ENCODE measurements around the gene MAST2.

Gene MAST2

GRCh38 chr1:45886229-45886628, 82.8 kb downstream of the MAST2 start:
- no peak for DNase-seq (ENCODE audit: low read depth)
- TF ChIP-seq, protein P1, sequence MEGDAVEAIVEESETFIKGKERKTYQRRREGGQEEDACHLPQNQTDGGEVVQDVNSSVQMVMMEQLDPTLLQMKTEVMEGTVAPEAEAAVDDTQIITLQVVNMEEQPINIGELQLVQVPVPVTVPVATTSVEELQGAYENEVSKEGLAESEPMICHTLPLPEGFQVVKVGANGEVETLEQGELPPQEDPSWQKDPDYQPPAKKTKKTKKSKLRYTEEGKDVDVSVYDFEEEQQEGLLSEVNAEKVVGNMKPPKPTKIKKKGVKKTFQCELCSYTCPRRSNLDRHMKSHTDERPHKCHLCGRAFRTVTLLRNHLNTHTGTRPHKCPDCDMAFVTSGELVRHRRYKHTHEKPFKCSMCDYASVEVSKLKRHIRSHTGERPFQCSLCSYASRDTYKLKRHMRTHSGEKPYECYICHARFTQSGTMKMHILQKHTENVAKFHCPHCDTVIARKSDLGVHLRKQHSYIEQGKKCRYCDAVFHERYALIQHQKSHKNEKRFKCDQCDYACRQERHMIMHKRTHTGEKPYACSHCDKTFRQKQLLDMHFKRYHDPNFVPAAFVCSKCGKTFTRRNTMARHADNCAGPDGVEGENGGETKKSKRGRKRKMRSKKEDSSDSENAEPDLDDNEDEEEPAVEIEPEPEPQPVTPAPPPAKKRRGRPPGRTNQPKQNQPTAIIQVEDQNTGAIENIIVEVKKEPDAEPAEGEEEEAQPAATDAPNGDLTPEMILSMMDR (IDR thresholded peaks at IDR 0.05; ENCODE audit: low read depth, low read length, missing control alignments): no peak
- in situ Hi-C loops (cut with HindIII; ENCODE audit: low sequenced_read_pairs): no loop called here

DNA sequence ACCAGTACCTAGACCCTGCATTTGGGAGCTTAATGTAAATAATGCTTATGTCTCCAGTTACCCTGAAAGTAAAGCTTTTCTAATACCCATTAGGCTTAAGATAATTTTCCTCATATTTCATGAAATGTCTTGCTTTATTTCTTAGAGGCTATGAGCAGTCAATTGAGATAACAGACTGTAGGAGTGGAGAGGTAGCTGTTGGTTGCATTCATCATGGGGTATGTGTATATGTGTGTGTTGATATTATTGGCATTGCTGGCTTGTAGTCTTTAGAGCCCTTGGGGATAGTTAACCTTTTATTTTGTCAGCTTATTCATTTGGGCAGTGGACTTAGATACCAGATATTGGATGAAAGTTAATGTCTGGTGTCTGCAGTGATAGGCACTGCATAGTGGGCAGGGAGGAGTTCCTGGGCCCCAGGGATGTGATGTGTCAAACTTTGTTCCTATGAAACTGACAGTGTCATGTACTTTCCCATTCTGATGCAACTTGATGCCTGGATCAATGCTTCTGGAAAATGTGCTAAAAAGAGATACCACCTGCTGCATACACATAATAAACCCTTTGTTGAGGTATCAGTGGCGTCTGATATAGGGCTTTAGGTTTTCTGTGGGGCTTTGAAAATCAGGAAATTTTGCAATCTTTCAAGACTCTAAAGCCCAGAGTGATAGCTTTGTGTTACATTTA, 83.9 kb downstream of the MAST2 start:
- H3K4me3 ChIP-seq (ENCODE audit: low read depth, low read length): no peak overlapping the region
- no peak for DNase-seq (ENCODE audit: low read depth)
- TF ChIP-seq, protein P1 (IDR thresholded peaks at IDR 0.05; ENCODE audit: low read depth, low read length, missing control alignments): no peak
- in situ Hi-C loops (cut with HindIII; ENCODE audit: low sequenced_read_pairs): no loop called here

More at GRCh38 chr1:45886229-45886628, 82.8 kb downstream of the MAST2 start:
- no peak overlapping the region for H3K4me3 ChIP-seq (ENCODE audit: low read depth, low read length)

GRCh38 chr1:45890078-45890477, 86.7 kb downstream of the MAST2 start:
- TF ChIP-seq, protein P1 (IDR thresholded peaks at IDR 0.05; ENCODE audit: low read depth, low read length, missing control alignments): no peak
- in situ Hi-C loops (cut with HindIII; ENCODE audit: low sequenced_read_pairs): no loop called here
- DNase-seq (ENCODE audit: low read depth): no peak
- H3K4me3 ChIP-seq (ENCODE audit: low read depth, low read length): no peak overlapping the region

DNA sequence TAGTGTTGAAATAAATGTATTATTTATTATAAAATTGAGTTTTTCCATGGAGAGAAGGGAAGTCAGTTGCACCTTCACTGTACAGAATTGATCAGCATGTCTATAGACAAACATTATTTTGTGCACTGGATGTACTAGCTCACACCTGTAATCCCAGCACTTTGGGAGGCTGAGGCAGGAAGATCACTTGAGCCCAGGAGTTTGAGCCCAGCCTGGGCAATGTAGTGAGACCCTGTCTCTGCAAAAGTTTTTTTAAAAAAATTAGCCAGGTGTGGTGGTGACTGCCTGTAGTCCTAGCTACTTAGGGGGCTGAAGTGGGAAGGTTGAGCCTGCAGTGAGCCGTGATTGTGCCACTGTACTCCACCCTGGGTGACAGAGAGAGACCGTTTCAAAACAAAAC, 87.7 kb downstream of the MAST2 start:
- H3K4me3 ChIP-seq (ENCODE audit: low read depth, low read length): no peak overlapping the region
- TF ChIP-seq, protein P1 (IDR thresholded peaks at IDR 0.05; ENCODE audit: low read depth, low read length, missing control alignments): no peak
- in situ Hi-C loops (cut with HindIII; ENCODE audit: low sequenced_read_pairs): no loop called here
- no peak for DNase-seq (ENCODE audit: low read depth)

GRCh38 chr1:45892068-45892785, 88.8 kb downstream of the MAST2 start:
- DNase-seq (ENCODE audit: low read depth): peak; percentile 91
- TF ChIP-seq, protein P1 (IDR thresholded peaks at IDR 0.05; ENCODE audit: low read depth, low read length, missing control alignments): no peak
- H3K4me3 ChIP-seq (ENCODE audit: low read depth, low read length): no peak overlapping the region
- in situ Hi-C loops (cut with HindIII; ENCODE audit: low sequenced_read_pairs): no loop called here

- in situ Hi-C loops (cut with HindIII; ENCODE audit: low sequenced_read_pairs): no loop called here
- TF ChIP-seq, protein P1 (IDR thresholded peaks at IDR 0.05; ENCODE audit: low read depth, low read length, missing control alignments): no peak
These were observed 90.9 kb downstream of the MAST2 start for GRCh38 chr1:45894331-45894730.

More at GRCh38 chr1:45894331-45894730, 90.9 kb downstream of the MAST2 start:
- no peak for DNase-seq (ENCODE audit: low read depth)
- no peak overlapping the region for H3K4me3 ChIP-seq (ENCODE audit: low read depth, low read length)
